IMR-90 (cell line): ENCODE results near the gene RND1. TPM values are rescaled to one million over a fixed set of nuclear protein-coding genes. Genes with fewer than 3 reads are reported as not detected.

Source experiments
- ATAC-seq: fragments of 200-7000 bp; cut with Tn5 transposase; 2 replicates; pipeline ENCODE4 v1.9.1; 2020; ENCODE audit warnings: low read depth, mild to moderate bottlenecking, moderate library complexity
- BruUV-seq: library from RNA; stranded (reverse); fragments of 400-500 nt; replicated peaks from 2 replicates; lab custom pipeline; 2021; lab: Mats Ljungman, UMichigan
- CTCF ChIA-PET: fragments of 300-600 bp; formaldehyde crosslinking; extraction: SDS; loops from one replicate; lab custom pipeline; 2021; ENCODE audit warnings: antibody characterized with exemption; lab: Yijun Ruan, JAX
- POLR2A ChIA-PET: fragments of 300-600 bp; sonication (Branson Sonifier 250); formaldehyde crosslinking; loops from one replicate; lab custom pipeline; 2022; ENCODE audit warnings: antibody characterized with exemption; ENCODE audit not compliant: unreplicated experiment; lab: Charles Lee
- DNase-seq: peaks from one replicate; pipeline ENCODE4 v3.0.0; 2013
- H2AFZ ChIP-seq: replicated peaks from 2 replicates; pipeline ENCODE3; 2013; ENCODE audit warnings: low read length, mild to moderate bottlenecking; ENCODE audit not compliant: poor library complexity
- H2AK5ac ChIP-seq: 2 replicates; pipeline ENCODE4 v1.6.1; 2013; ENCODE audit warnings: low read depth, low read length, inconsistent platforms
- H2AK9ac ChIP-seq: replicated peaks from 2 replicates; pipeline ENCODE3; 2013; ENCODE audit warnings: mild to moderate bottlenecking, low read depth, low read length, moderate library complexity; ENCODE audit not compliant: poor library complexity
- H2BK120ac ChIP-seq: 2 replicates; pipeline ENCODE4 v1.6.1; 2013; ENCODE audit warnings: low read depth, low read length, inconsistent platforms
- H2BK15ac ChIP-seq: 3 replicates; pipeline ENCODE4 v1.6.1; 2013; ENCODE audit warnings: low read depth, low read length, inconsistent platforms
- H2BK20ac ChIP-seq: 2 replicates; pipeline ENCODE4 v1.6.1; 2013; ENCODE audit warnings: low read depth, mild to moderate bottlenecking, inconsistent platforms, low read length, moderate library complexity
- H2BK5ac ChIP-seq: 2 replicates; pipeline ENCODE4 v1.6.1; 2013; ENCODE audit warnings: mild to moderate bottlenecking, low read depth, low read length, inconsistent platforms; ENCODE audit not compliant: poor library complexity, severe bottlenecking
- H3K14ac ChIP-seq: replicated peaks from 2 replicates; pipeline ENCODE4 v1.6.1; 2013; ENCODE audit warnings: low read depth, low read length, inconsistent platforms
- H3K18ac ChIP-seq: 2 replicates; pipeline ENCODE4 v1.6.1; 2013; ENCODE audit warnings: low read depth, low read length, control low read depth
- H3K23ac ChIP-seq: 2 replicates; pipeline ENCODE4 v1.6.1; 2013; ENCODE audit warnings: low read depth, low read length, inconsistent platforms
- H3K27ac ChIP-seq: 2 replicates; pipeline ENCODE4 v1.5.1; 2013; ENCODE audit warnings: mild to moderate bottlenecking, control low read depth, low read length; ENCODE audit not compliant: insufficient read depth
- H3K27me3 ChIP-seq: 2 replicates; pipeline ENCODE4 v1.6.1; 2013; ENCODE audit warnings: low read length; ENCODE audit not compliant: control insufficient read depth, insufficient read depth
- H3K36me3 ChIP-seq: 2 replicates; pipeline ENCODE4 v1.6.1; 2013; ENCODE audit warnings: low read length, mixed read lengths; ENCODE audit not compliant: control insufficient read depth, insufficient read depth
- H3K4ac ChIP-seq: 2 replicates; pipeline ENCODE4 v1.6.1; 2013; ENCODE audit warnings: low read depth, low read length, inconsistent platforms
- H3K4me1 ChIP-seq: 2 replicates; pipeline ENCODE4 v1.6.1; 2013; ENCODE audit warnings: low read length, mixed read lengths; ENCODE audit not compliant: control insufficient read depth, insufficient read depth
- H3K4me2 ChIP-seq: 2 replicates; pipeline ENCODE4 v1.6.1; 2013; ENCODE audit warnings: low read depth, mild to moderate bottlenecking, control low read depth, low read length, moderate library complexity
- H3K4me3 ChIP-seq: 2 replicates; pipeline ENCODE4 v1.5.1; 2013; ENCODE audit warnings: low read depth, mild to moderate bottlenecking, control low read depth, low read length, moderate library complexity; ENCODE audit not compliant: insufficient read depth
- H3K56ac ChIP-seq: 2 replicates; pipeline ENCODE4 v1.6.1; 2013; ENCODE audit warnings: low read length, inconsistent platforms; ENCODE audit not compliant: insufficient read depth; ENCODE audit errors: extremely low read depth
- H3K79me1 ChIP-seq, 2 experiments: 2 replicates each; pipeline ENCODE4 v1.6.1; 2013; ENCODE audit warnings: low read length in 2 of 2, inconsistent platforms in 1 of 2, low read depth in 1 of 2
- H3K9ac ChIP-seq: 2 replicates; pipeline ENCODE4 v1.6.1; 2013; ENCODE audit warnings: low read depth, low read length, control low read depth
- H3K9me1 ChIP-seq: 2 replicates; pipeline ENCODE4 v1.6.1; 2013; ENCODE audit warnings: low read length, inconsistent platforms; ENCODE audit not compliant: insufficient read depth
- H3K9me3 ChIP-seq: 2 replicates; pipeline ENCODE4 v1.6.1; 2013; ENCODE audit warnings: low read length; ENCODE audit not compliant: control insufficient read depth, insufficient read depth
- H4K20me1 ChIP-seq: 2 replicates; pipeline ENCODE4 v1.6.1; 2013; ENCODE audit warnings: low read length, inconsistent platforms; ENCODE audit not compliant: insufficient read depth
- H4K5ac ChIP-seq: 2 replicates; pipeline ENCODE4 v1.6.1; 2013; ENCODE audit warnings: mild to moderate bottlenecking, low read depth, low read length, control low read depth
- H4K8ac ChIP-seq, 2 experiments: 2 replicates each; pipeline ENCODE4 v1.6.1; 2013; ENCODE audit warnings: low read depth in 2 of 2, low read length in 2 of 2, control low read depth in 1 of 2, inconsistent platforms in 1 of 2
- H4K91ac ChIP-seq: 2 replicates; pipeline ENCODE4 v1.6.1; 2013; ENCODE audit warnings: low read depth, low read length, inconsistent platforms; ENCODE audit not compliant: insufficient read depth
- BHLHE40 ChIP-seq: fragments of 150-350 bp; IDR thresholded peaks from 2 replicates; pipeline ENCODE4 v1.6.1; 2016; ENCODE audit warnings: mild to moderate bottlenecking, low read depth, low read length
- CHD1 ChIP-seq: IDR thresholded peaks from 2 replicates; pipeline ENCODE4 v1.6.1; 2012; ENCODE audit warnings: low read depth, low read length, improper control_type of control experiment
- CTCF ChIP-seq: conservative IDR thresholded peaks from 2 replicates; pipeline ENCODE4 v1.5.1; 2012; ENCODE audit warnings: mild to moderate bottlenecking, low read depth, low read length, improper control_type of control experiment
- ELK1 ChIP-seq: fragments of 150-350 bp; IDR thresholded peaks from 2 replicates; pipeline ENCODE4 v1.6.1; 2016; ENCODE audit warnings: low read depth, mild to moderate bottlenecking, low read length, moderate library complexity, borderline replicate concordance
- FOS ChIP-seq: fragments of 150-350 bp; IDR thresholded peaks from 2 replicates; pipeline ENCODE4 v1.6.1; 2016; ENCODE audit warnings: low read depth, low read length
- MAFK ChIP-seq: IDR thresholded peaks from 2 replicates; pipeline ENCODE4 v1.6.1; 2012; ENCODE audit warnings: low read depth, low read length, improper control_type of control experiment
- MXI1 ChIP-seq: IDR thresholded peaks from 2 replicates; pipeline ENCODE4 v1.6.1; 2012; ENCODE audit warnings: low read depth, mild to moderate bottlenecking, low read length, moderate library complexity, borderline replicate concordance
- POLR2A ChIP-seq: IDR thresholded peaks from 2 replicates; pipeline ENCODE4 v1.6.1; 2012; ENCODE audit warnings: mild to moderate bottlenecking, low read depth, low read length
- RAD21 ChIP-seq: IDR thresholded peaks from 2 replicates; pipeline ENCODE4 v1.6.1; 2012; ENCODE audit warnings: low read length, improper control_type of control experiment
- RCOR1 ChIP-seq: IDR thresholded peaks from 2 replicates; pipeline ENCODE4 v1.6.1; 2012; ENCODE audit warnings: mild to moderate bottlenecking, low read length, improper control_type of control experiment; ENCODE audit not compliant: insufficient replicate concordance
- SMC3 ChIP-seq: fragments of 150-350 bp; IDR thresholded peaks from 2 replicates; pipeline ENCODE4 v1.6.1; 2016; ENCODE audit warnings: low read depth, mild to moderate bottlenecking, antibody characterized with exemption, low read length, moderate library complexity
- USF2 ChIP-seq: fragments of 150-350 bp; IDR thresholded peaks from 2 replicates; pipeline ENCODE4 v1.6.1; 2017; ENCODE audit warnings: mild to moderate bottlenecking, antibody characterized with exemption, low read length, low read depth
- WGBS, 2 experiments: methylation state at CpG; one replicate each; pipeline versions ENCODE4 v1.1.5 to v1.1.7; 2013; ENCODE audit warnings: missing lambda C conversion rate in 2 of 2; ENCODE audit not compliant: insufficient read length in 1 of 2; ENCODE audit errors: extremely low coverage in 2 of 2; 5-methylcytosine and 5-hydroxymethylcytosine counted together
- dilution Hi-C: fragments of 300-500 bp; cut with HindIII; formaldehyde crosslinking; loops from one replicate; pipeline ENCODE4 v1.14.3; 2018; ENCODE audit warnings: low sequenced_read_pairs; ENCODE audit not compliant: unreplicated experiment
- in situ Hi-C: fragments of 300-500 bp; cut with MboI; formaldehyde crosslinking; loops from 3 replicates; pipeline ENCODE4 v1.14.3; 2019; ENCODE audit warnings: low sequenced_read_pairs, inconsistent platforms, mixed read lengths
- intact Hi-C: fragments of 100-400 bp; cut with micrococcal nuclease; formaldehyde crosslinking; loops from 2 replicates; pipeline ENCODE4 v1.10.0; 2022
- polyA plus RNA-seq, 3 experiments: library from polyadenylated mRNA; depleted of rRNA; stranded (reverse); fragments of >200 nt; gene quantifications; 2 replicates each; pipeline ENCODE4 v1.2.3, GENCODE V29; 2012; ENCODE audit warnings: low replicate concordance in 1 of 3
- total RNA-seq: library from RNA; depleted of rRNA; stranded (reverse); fragments of >200 nt; gene quantifications from 2 replicates; pipeline ENCODE4 v1.2.3, GENCODE V29; 2012

RND1 gene
- total and polyA plus RNA-seq, 2 of the 4 experiments (the other 2 are of a cell fraction), result under 0.01 to 0.21 TPM

GRCh38 chr12:48907245-48907644, 41.6 kb upstream of the RND1 start:
- dilution Hi-C loops, result no loop called here

More at GRCh38 chr12:48907245-48907644, 41.6 kb upstream of the RND1 start:
- Histone ChIP-seq H3K4me1 (no peaks in the 10 kb centered on the region; the same call in 1 of the 2 replicates), H4K91ac (no peak overlapping the region), H2BK120ac (no peak overlapping the region), H3K79me1 (no peaks in the 10 kb centered on the region), H3K9me1 (no peaks in the 10 kb centered on the region), H3K9me3 (no peaks in the 10 kb centered on the region), H3K4ac (no peak overlapping the region), H2BK5ac (no peak overlapping the region), H3K14ac (no peak overlapping the region), H3K56ac (no peak overlapping the region), H3K4me2 (no peak overlapping the region), H3K27ac (no peak overlapping the region), H2BK15ac (no peak overlapping the region), H3K27me3 (no peaks in the 10 kb centered on the region; the same call in none of the 2 replicates), H4K5ac (no peak overlapping the region), H3K9ac (no peak overlapping the region), H2AFZ (no peak overlapping the region), H3K23ac (no peak overlapping the region), H2AK9ac (no peak overlapping the region), H2BK20ac (no peak overlapping the region), H4K8ac (no peak overlapping the region), H4K20me1 (no peaks in the 10 kb centered on the region), H3K4me3 (no peak overlapping the region), H3K18ac (no peak overlapping the region), H2AK5ac (no peak overlapping the region), H3K36me3 (no peaks in the 10 kb centered on the region)
- in situ Hi-C loops (no loop called here), intact Hi-C loops (no loop called here)
- DNase-seq (no peak), ATAC-seq (no peak)
- ChIA-PET CTCF (no interaction called here), POLR2A (no interaction called here)
- no TSS peak for BruUV-seq
- WGBS, 2 experiments, result no CpG with 5 or more reads among the region's 3 CpGs
- TF ChIP-seq FOS, result no peak
- no peak for TF ChIP-seq CTCF
- TF ChIP-seq RCOR1, result no peak
- TF ChIP-seq MAFK, result no peak
- no peak for TF ChIP-seq BHLHE40
- no peak for TF ChIP-seq CHD1
- TF ChIP-seq MXI1, result no peak
- no peak for TF ChIP-seq USF2
- TF ChIP-seq RAD21, result no peak
- no peak for TF ChIP-seq ELK1
- no peak for TF ChIP-seq POLR2A
- no peak for TF ChIP-seq SMC3
